H1 (cell line): Measurements from ENCODE around the gene APOC1. TPM values are rescaled to one million over a fixed set of nuclear protein-coding genes. Genes with fewer than 3 reads are reported as not detected.

Experiments used
- ATF2 ChIP-seq: IDR thresholded peaks from 2 replicates; pipeline ENCODE4 v1.6.1; 2012; ENCODE audit warnings: low read length, inconsistent platforms
- CEBPB ChIP-seq: IDR thresholded peaks from 2 replicates; pipeline ENCODE4 v1.6.1; 2012; ENCODE audit warnings: low read depth, low read length
- EZH2 ChIP-seq: fragments of 200-600 bp; sonication (generic); IDR thresholded peaks from 2 replicates; pipeline ENCODE4 v1.7.1; 2012; ENCODE audit warnings: low read depth, mild to moderate bottlenecking, moderate library complexity, low read length, inconsistent platforms; ENCODE audit not compliant: severe bottlenecking
- FOSL1 ChIP-seq: IDR thresholded peaks from 2 replicates; pipeline ENCODE4 v1.6.1; 2011; ENCODE audit warnings: mild to moderate bottlenecking, low read depth, low read length, moderate library complexity; ENCODE audit not compliant: insufficient read depth
- HDAC2 ChIP-seq, 2 experiments: fragments of 300-600 bp in 1 of 2; sonication (generic) in 1 of 2; IDR thresholded peaks; 2 replicates each; pipeline ENCODE4 v1.6.1; 2011 to 2012; ENCODE audit warnings: low read depth in 2 of 2, low read length in 2 of 2, mild to moderate bottlenecking in 2 of 2, moderate library complexity in 2 of 2, borderline replicate concordance in 1 of 2, inconsistent platforms in 1 of 2
- JUN ChIP-seq: IDR thresholded peaks from 2 replicates; pipeline ENCODE4 v1.6.1; 2011; ENCODE audit warnings: low read depth, mild to moderate bottlenecking, improper control_type of control experiment, low read length
- POLR2AphosphoS5 ChIP-seq: IDR thresholded peaks from 2 replicates; pipeline ENCODE4 v1.6.1; 2011; ENCODE audit warnings: low read depth, low read length
- RAD21 ChIP-seq, 2 experiments: IDR thresholded peaks in 1 of 2; conservative IDR thresholded peaks in 1 of 2; 2 replicates each; pipeline ENCODE4 v1.6.1; 2011; ENCODE audit warnings: low read depth in 2 of 2, low read length in 2 of 2, improper control_type of control experiment in 1 of 2, inconsistent platforms in 1 of 2, mild to moderate bottlenecking in 1 of 2, moderate library complexity in 1 of 2
- SIX5 ChIP-seq: IDR thresholded peaks from 2 replicates; pipeline ENCODE4 v1.6.1; 2011; ENCODE audit warnings: mild to moderate bottlenecking, low read depth, low read length
- USF2 ChIP-seq: IDR thresholded peaks from 2 replicates; pipeline ENCODE4 v1.6.1; 2011; ENCODE audit warnings: low read length, improper control_type of control experiment
- ZNF274 ChIP-seq: IDR thresholded peaks from 2 replicates; pipeline ENCODE4 v1.7.0; 2012; ENCODE audit warnings: low read length, borderline replicate concordance; ENCODE audit errors: extremely low read depth
- polyA plus RNA-seq, 7 experiments: library from polyadenylated mRNA; depleted of rRNA in 3 of 7; stranded (reverse) in 5 of 7; unstranded in 2 of 7; fragments of >200 nt in 5 of 7; fragments of 200-250 nt in 2 of 7; gene quantifications; 1 replicate in 5 of 7; 2 replicates in 1 of 7; 4 replicates in 1 of 7; pipeline versions ENCODE4 v1.2.1 to v1.2.3, GENCODE V29; 2011 to 2013; ENCODE audit warnings: missing spikeins in 2 of 7, mixed read lengths in 2 of 7
- total RNA-seq: library from RNA; stranded (reverse); fragmentation: NEBNext Ultra II Directional; extraction: Animal tissue kit (Norgen Biotek cat#: 25700); gene quantifications from 2 replicates; pipeline ENCODE4 v1.2.1, GENCODE V29; 2021

Gene APOC1
- total and polyA plus RNA-seq, 2 of the 8 experiments (the other 6 are each of a cell fraction or from before 2014, with no cell fraction given) = 55.8 to 78.2 TPM

- no peak for TF ChIP-seq ATF2
- no peak for TF ChIP-seq SIX5
- TF ChIP-seq ZNF274 = no peak
- no peak for TF ChIP-seq HDAC2 (IDR thresholded peaks at IDR 0.05; ENCODE audit: borderline replicate concordance in 1 of 2, low read depth in 2 of 2, low read length in 2 of 2)
- no peak for TF ChIP-seq FOSL1
- no peak for TF ChIP-seq CEBPB
- TF ChIP-seq POLR2AphosphoS5 = no peak
- no peak for TF ChIP-seq RAD21 (IDR thresholded peaks at IDR 0.05 in 1 of 2, conservative IDR thresholded peaks at IDR 0.05 in 1 of 2; ENCODE audit: low read depth in 2 of 2, low read length in 2 of 2)
- TF ChIP-seq USF2 = no peak
- TF ChIP-seq EZH2 = no peak
- no peak for TF ChIP-seq JUN
Observed at GRCh38 chr19:44908074-44908835, 6.2 kb upstream of the APOC1 start (continued).
